HG02571 (cell line): ENCODE results near the gene PKD2.
"Not testable (repeated sequence)": the region's sequence is repeated elsewhere in the genome, so short reads cannot be mapped to it uniquely, and the experiment has no call there.

Source experiments
- ATAC-seq: cut with Tn5 transposase; IDR thresholded peaks from one replicate; pipeline ENCODE4 v1.9.1; 2021; ENCODE audit warnings: mild to moderate bottlenecking, moderate library complexity; ENCODE audit not compliant: unreplicated experiment

Gene PKD2

GRCh38 chr4:87985887-87986200 lies 21.6 kb upstream of the PKD2 start:
- ATAC-seq, result no peak

- ATAC-seq, result no peak
Measured at GRCh38 chr4:87986508-87986907, 20.9 kb upstream of the PKD2 start.

DNA sequence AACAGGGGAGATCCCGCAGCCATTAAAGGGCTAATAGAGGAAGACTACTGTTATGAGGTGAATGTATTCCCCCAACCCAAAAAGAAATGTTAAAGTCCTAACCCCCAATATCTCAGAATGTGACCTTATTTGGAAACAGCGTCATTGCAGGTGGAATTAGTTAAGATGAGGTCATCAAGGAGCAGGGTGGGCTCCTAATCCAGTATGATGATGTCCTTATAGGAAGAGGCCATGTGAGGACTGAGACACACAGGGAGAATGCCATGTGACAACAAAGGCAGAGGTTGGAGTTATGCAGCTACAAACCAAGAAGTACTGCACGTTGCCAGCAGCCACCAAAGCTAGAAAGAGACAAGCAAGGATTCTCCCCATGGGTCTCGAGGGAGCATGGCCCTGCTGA lies 17.7 kb upstream of the PKD2 start:
- ATAC-seq, result no peak

GRCh38 chr4:87995435-87995834 lies 12.0 kb upstream of the PKD2 start:
- no peak for ATAC-seq

GRCh38 chr4:87999191-87999691 lies 8.2 kb upstream of the PKD2 start:
- ATAC-seq, result not testable (repeated sequence)

- ATAC-seq, result no peak
Measured at GRCh38 chr4:88001871-88002270, 5.6 kb upstream of the PKD2 start.

GRCh38 chr4:88002786-88003185 lies 4.6 kb upstream of the PKD2 start:
- no peak for ATAC-seq

GRCh38 chr4:88003261-88003660 lies 4.2 kb upstream of the PKD2 start:
- ATAC-seq, result no peak

DNA sequence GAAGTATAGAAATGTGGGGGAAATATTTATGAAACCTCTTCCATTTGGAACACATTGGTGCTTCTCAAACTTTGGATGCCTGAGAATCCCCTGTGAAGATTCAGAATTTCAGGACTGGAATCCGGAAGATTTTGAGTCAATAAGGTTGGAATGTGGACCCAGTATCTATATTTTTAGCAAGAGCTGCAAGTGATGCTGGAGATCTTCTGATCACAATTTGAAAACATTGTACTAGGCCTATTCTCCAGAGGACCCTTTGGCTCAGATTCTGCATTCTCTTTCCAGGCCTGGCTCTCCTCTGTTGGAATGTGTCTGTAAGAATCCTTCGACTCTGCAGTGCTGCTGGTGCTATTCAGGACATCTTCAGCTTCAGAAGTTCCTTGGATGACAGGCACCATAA lies 2.4 kb upstream of the PKD2 start:
- ATAC-seq, result no peak

DNA sequence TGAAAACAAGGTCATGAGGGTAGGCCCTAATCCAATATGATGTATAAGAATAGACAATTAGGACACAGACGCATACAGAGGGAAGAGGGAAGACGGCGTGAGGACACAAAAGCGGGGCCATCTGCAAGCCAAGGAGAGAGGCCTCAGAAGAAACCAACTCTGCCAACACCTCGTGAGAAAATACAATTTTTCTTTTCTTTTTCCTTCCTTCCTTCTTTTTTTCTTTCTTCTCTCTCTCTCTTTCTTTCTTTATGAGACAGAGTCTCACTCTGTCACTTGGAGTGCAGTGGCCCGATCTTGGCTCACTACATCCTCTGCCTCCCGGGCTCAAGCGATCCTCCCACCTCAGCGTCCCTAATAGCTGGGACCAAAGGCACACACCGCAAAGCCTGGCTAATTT lies 1.5 kb upstream of the PKD2 start:
- no peak for ATAC-seq

DNA sequence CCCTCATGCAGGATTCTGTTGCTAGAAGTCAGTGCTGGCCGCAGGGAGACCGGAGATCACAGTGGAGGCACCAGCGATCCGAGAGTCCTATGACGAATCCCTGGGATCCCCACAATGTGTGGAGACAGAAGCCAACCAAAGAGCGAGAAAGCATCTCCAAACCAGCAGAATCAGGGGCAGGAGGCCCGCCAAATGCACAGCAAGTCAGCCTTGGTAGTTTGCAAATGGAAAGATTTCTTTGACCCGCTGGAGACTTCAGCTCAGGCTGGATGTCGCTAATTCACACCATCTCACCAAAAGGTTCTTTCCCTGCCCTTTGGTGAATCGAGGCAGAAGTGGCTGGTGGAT lies 505 bp upstream of the PKD2 start:
- no peak for ATAC-seq

- peak; percentile 41 for ATAC-seq
Measured at GRCh38 chr4:88008122-88008742, 797 bp downstream of the PKD2 start.

- no peak for ATAC-seq
Measured at GRCh38 chr4:88008743-88009171, 1.3 kb downstream of the PKD2 start.

DNA sequence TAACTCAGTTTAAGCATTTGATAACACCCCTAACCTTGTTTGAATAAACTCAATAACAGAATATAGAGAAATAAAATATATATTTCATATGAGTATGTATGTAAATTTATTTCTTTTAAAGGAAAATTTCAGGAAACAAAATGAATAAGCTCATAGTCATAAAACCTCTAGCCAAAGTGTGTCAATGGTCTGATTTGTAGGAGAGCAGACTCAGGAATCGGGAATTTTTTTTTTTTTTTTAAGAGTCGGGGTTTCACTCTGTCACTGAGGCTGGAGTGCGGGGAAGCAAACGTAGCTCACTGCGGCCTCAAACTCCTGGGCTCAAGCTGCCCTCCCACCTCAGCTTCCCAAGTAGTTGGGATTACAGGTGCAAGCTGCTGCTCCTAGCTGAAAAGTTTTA lies 2.4 kb downstream of the PKD2 start:
- ATAC-seq, result no peak

GRCh38 chr4:88010966-88011365 lies 3.5 kb downstream of the PKD2 start:
- no peak for ATAC-seq

- no peak for ATAC-seq
Measured at GRCh38 chr4:88012647-88013046, 5.2 kb downstream of the PKD2 start.

DNA sequence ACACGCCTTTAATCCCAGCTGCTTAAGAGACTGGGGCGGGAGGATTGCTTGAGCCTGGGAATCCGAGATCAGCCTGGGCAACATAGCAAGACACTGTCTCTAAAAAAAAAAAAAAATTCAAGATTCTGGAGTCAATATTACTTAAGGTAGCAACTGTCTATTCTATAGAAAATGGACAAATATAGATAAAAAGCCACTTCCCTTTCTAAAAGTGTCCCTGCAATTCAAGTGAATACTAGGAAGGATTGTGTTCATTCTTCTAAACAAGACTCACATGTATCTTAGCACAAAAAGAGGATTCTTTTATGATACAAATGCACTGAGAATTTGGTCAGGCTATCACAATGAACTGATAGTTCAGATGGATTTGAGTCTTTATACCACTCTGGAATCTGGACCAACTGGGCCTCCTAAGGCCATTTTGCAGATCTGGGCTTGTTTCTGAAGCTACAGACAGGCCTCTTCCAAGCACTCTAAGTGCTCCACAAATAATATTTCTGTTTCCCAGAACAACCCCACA lies 7.0 kb downstream of the PKD2 start:
- ATAC-seq, result no peak

GRCh38 chr4:88015659-88016295 lies 8.3 kb downstream of the PKD2 start:
- ATAC-seq, result no peak

DNA sequence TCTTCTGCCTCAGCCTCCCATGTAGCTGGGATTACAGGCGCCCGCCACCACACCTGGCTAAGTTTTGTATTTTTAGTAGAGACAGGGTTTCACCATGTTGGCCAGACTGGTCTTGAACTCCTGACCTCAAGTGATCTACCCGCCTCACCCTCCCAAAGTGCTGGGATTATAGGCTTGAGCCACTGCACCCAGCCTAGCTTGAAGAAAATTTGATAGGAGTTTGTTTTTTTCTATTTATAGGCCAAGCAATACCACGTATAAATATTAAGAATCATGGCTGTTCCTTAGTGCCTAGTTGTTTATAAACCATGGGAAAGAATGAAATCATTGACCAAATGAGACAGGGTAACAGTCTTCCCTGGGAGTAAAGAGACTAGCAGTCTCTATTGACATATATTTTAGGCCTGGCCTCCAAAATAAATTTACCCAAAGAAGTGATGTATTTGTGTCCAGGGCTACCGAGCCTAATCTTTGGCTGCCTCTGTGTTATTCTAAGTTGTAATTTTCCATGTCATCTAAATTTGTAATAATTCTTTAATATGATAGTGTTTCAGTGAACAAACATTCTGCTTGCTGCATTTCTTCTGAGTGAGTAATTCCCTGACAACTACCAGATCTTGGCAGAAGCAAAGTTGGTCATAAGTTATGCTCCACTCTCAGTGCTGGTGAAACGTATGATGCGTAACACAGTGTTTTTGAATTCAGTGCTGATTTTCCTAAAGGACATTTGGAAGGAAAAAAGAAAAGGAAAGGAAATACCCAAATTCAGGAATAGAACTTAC lies 10.3 kb downstream of the PKD2 start:
- no peak for ATAC-seq

GRCh38 chr4:88018466-88018865 lies 11.0 kb downstream of the PKD2 start:
- no peak for ATAC-seq

- ATAC-seq, result no peak
Measured at GRCh38 chr4:88021824-88022223, 14.4 kb downstream of the PKD2 start.

DNA sequence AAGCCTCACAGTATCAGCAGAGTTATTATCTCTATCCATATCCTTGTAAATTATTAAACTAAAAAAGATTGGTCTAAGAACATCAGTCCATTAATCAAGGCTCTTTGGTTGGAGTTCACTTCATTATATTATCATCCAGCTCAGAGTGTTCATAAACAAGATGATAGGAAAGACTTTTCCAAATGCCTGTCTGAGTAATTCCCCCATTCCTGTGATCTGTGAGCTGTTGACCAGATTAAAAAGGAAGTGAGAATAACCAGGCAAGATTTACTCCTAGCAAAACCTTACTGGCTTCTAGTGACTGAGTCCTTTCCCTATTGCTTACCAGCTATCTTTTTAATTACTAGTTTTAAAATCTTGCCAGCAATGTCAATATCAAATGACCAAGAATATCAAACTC lies 14.9 kb downstream of the PKD2 start:
- ATAC-seq, result no peak
